Fibroblast of lung (primary cell): ENCODE data around the gene LRRK1. TPM values are rescaled to one million over a fixed set of nuclear protein-coding genes. Genes with fewer than 3 reads are reported as not detected.

Experiments
- DNase-seq, 2 donors: peaks; one replicate each; pipeline versions ENCODE4 v3.0.0 to v3.0.0-alpha.2; 2010; ENCODE audit warnings: low read depth in 2 of 2
- H2AFZ ChIP-seq: 2 replicates; pipeline ENCODE4 v1.5.1; 2012; ENCODE audit warnings: low read length, control low read depth, inconsistent platforms
- H3K27ac ChIP-seq: 2 replicates; pipeline ENCODE4 v1.5.1; 2011; ENCODE audit warnings: low read length, control low read depth; ENCODE audit not compliant: insufficient read depth
- H3K27me3 ChIP-seq: 2 replicates; pipeline ENCODE4 v1.5.1; 2011; ENCODE audit warnings: mild to moderate bottlenecking, low read length; ENCODE audit not compliant: control insufficient read depth, insufficient read depth
- H3K36me3 ChIP-seq: 2 replicates; pipeline ENCODE4 v1.5.1; 2011; ENCODE audit warnings: low read length; ENCODE audit not compliant: control insufficient read depth, insufficient read depth
- H3K4me1 ChIP-seq: 2 replicates; pipeline ENCODE4 v1.5.1; 2011; ENCODE audit warnings: low read length; ENCODE audit not compliant: control insufficient read depth, insufficient read depth; ENCODE audit errors: extremely low read depth
- H3K4me2 ChIP-seq: 2 replicates; pipeline ENCODE4 v1.5.1; 2011; ENCODE audit warnings: low read length, control low read depth; ENCODE audit not compliant: insufficient read depth; ENCODE audit errors: extremely low read depth
- H3K4me3 ChIP-seq, 4 experiments: fragments of 200-600 bp in 1 of 4; sonication (generic) in 1 of 4; replicated peaks in 1 of 4; 2 replicates each; pipeline ENCODE4 v1.5.1; 2011 to 2016; ENCODE audit warnings: low read length in 4 of 4, low read depth in 3 of 4, mild to moderate bottlenecking in 3 of 4, control low read depth in 2 of 4, inconsistent platforms in 1 of 4, mixed read lengths in 1 of 4; ENCODE audit not compliant: insufficient read depth in 1 of 4; ENCODE audit errors: control extremely low read depth in 1 of 4
- H3K79me2 ChIP-seq: 2 replicates; pipeline ENCODE4 v1.5.1; 2012; ENCODE audit warnings: mild to moderate bottlenecking, low read length, inconsistent platforms; ENCODE audit not compliant: control insufficient read depth, insufficient read depth
- H3K9ac ChIP-seq: 2 replicates; pipeline ENCODE4 v1.5.1; 2011; ENCODE audit warnings: mild to moderate bottlenecking, low read length, control low read depth; ENCODE audit not compliant: insufficient read depth
- H3K9me3 ChIP-seq: 2 replicates; pipeline ENCODE4 v1.5.1; 2012; ENCODE audit warnings: low read depth, low read length; ENCODE audit not compliant: control insufficient read depth, insufficient read depth
- H4K20me1 ChIP-seq: 2 replicates; pipeline ENCODE4 v1.5.1; 2011; ENCODE audit warnings: low read length; ENCODE audit not compliant: control insufficient read depth, insufficient read depth; ENCODE audit errors: extremely low read depth
- CTCF ChIP-seq, 2 donors: IDR thresholded peaks in 1 of 2; conservative IDR thresholded peaks in 1 of 2; 1 replicate in 1 of 2; 2 replicates in 1 of 2; pipeline ENCODE4 v1.5.1; 2011 to 2012; ENCODE audit warnings: low read length in 2 of 2, control low read depth in 1 of 2, inconsistent platforms in 1 of 2, low read depth in 1 of 2, mild to moderate bottlenecking in 1 of 2
- EZH2 ChIP-seq: IDR thresholded peaks from 2 replicates; pipeline ENCODE4 v1.5.1; 2012; ENCODE audit warnings: low read length, control low read depth, mild to moderate bottlenecking; ENCODE audit errors: missing control alignments
- polyA plus RNA-seq, 2 donors: library from polyadenylated mRNA; depleted of rRNA in 1 of 2; stranded (reverse) in 1 of 2; unstranded in 1 of 2; fragments of >200 nt; gene quantifications; 2 replicates each; pipeline ENCODE4 v1.2.1, GENCODE V29; 2011 to 2012; ENCODE audit warnings: missing spikeins in 1 of 2
- total RNA-seq: library from RNA; depleted of rRNA; stranded (reverse); fragments of >200 nt; gene quantifications from 2 replicates; pipeline ENCODE4 v1.2.1, GENCODE V29; 2014

Gene LRRK1
- total and polyA plus RNA-seq, 2 donors (not counting 1 experiment from before 2014, with no cell fraction given): 3.8 to 12.2 TPM

DNA sequence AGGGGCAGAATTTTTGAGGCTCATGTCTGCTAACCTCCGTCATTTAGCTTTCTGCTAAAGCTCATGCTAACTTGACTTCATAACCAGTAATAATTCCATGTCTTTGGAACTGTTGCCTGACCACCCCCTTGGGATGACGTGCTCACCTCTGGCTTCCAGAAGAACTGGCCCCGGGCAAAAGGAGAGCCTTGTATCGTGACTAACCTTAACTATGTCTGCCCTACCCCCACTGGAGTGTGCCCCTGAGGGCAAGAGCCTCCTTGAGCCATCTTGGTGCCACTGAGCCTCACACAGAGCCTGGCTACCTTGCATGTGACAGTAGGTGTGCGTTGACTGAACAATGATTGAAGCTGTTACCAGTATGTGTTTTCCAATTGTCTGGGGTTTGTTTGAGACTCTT, 4.7 kb downstream of the LRRK1 start:
- Histone ChIP-seq H3K79me2 (no peaks in the 10 kb centered on the region), H3K9ac (no peak overlapping the region), H3K9me3 (no peaks in the 10 kb centered on the region), H4K20me1 (no peaks in the 10 kb centered on the region), H3K4me2 (no peak overlapping the region), H3K4me3 (no peak overlapping the region), H3K27me3 (no peaks in the 10 kb centered on the region), H3K27ac (no peak overlapping the region), H3K36me3 (peaks cover 4% of the 10 kb centered on the region), H3K4me1 (no peaks in the 10 kb centered on the region), H2AFZ (no peak overlapping the region)
- DNase-seq: no peak
- TF ChIP-seq CTCF (conservative IDR thresholded peaks at IDR 0.05 in 1 of 2, IDR thresholded peaks at IDR 0.05 in 1 of 2; ENCODE audit: low read depth in 1 of 2, low read length in 2 of 2) (no peak), EZH2 (no peak)

DNA sequence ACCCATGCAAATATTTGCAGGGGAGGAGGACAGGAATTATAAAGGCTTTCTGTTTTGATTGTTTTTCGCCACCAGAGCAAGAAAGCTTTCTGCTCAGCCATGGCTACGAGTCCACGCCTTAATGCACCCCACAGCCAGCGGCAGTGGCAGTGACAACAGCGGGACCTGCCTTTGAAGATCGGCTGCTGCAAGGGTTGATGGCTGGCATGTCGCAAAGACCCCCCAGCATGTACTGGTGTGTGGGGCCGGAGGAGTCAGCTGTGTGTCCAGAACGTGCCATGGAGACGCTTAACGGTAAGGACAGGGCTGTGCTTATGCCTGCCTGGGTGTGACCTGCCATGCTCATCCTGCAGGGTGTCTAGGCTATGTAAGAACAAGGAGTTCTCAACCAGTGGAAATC, 5.3 kb downstream of the LRRK1 start:
- H3K4me1 ChIP-seq: no peaks in the 10 kb centered on the region
- H3K4me2 ChIP-seq: no peak overlapping the region
- no peaks in the 10 kb centered on the region for H3K79me2 ChIP-seq
- H3K36me3 ChIP-seq: peaks cover 4% of the 10 kb centered on the region
- no peak overlapping the region for H3K27ac ChIP-seq
- H2AFZ ChIP-seq: no peak overlapping the region
- no peaks in the 10 kb centered on the region for H4K20me1 ChIP-seq
- no peaks in the 10 kb centered on the region for H3K9me3 ChIP-seq
- no peaks in the 10 kb centered on the region for H3K27me3 ChIP-seq
- H3K4me3 ChIP-seq: no peak overlapping the region
- no peak overlapping the region for H3K9ac ChIP-seq
- DNase-seq: no peak
- no peak for TF ChIP-seq CTCF (conservative IDR thresholded peaks at IDR 0.05 in 1 of 2, IDR thresholded peaks at IDR 0.05 in 1 of 2; ENCODE audit: low read depth in 1 of 2, low read length in 2 of 2)
- no peak for TF ChIP-seq EZH2

DNA sequence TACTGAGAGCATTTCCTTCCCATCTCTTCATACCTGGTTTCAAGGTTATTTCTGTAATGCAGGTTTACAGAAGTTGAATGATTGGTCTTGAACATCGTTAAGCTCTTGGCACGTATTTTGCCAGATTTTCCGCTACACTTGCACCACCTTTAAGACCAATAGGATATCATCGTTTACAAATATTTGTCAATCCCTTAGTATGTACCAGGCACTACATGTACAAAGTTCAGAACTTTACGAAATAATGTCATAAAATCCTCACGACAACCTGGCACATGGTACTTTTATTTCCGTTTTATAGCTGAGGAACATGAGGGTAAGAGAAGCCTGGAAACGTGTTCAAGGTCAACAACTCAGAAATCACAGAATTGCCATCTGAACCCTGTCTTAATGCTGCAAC, 6.3 kb downstream of the LRRK1 start:
- Histone ChIP-seq H3K4me3 (no peak overlapping the region), H2AFZ (no peak overlapping the region), H4K20me1 (no peaks in the 10 kb centered on the region), H3K79me2 (no peaks in the 10 kb centered on the region), H3K4me2 (no peak overlapping the region), H3K9ac (no peak overlapping the region), H3K27me3 (no peaks in the 10 kb centered on the region), H3K9me3 (no peaks in the 10 kb centered on the region), H3K36me3 (peaks cover 4% of the 10 kb centered on the region), H3K4me1 (no peaks in the 10 kb centered on the region), H3K27ac (no peak overlapping the region)
- DNase-seq: no peak
- TF ChIP-seq CTCF (conservative IDR thresholded peaks at IDR 0.05 in 1 of 2, IDR thresholded peaks at IDR 0.05 in 1 of 2; ENCODE audit: low read depth in 1 of 2, low read length in 2 of 2) (no peak), EZH2 (no peak)
